Activated B cell treated with CpG ODN at 0.5 μM for 24 hours (primary cell): Measurements from ENCODE around the gene ANKRD55. TPM values are rescaled to one million over a fixed set of nuclear protein-coding genes. Genes with fewer than 3 reads are reported as not detected.
"Not testable (repeated sequence)": the region's sequence is repeated elsewhere in the genome, so short reads cannot be mapped to it uniquely, and the experiment has no call there.

Experiments
- ATAC-seq: fragments of 200-7000 bp; cut with Tn5 transposase; one replicate; pipeline ENCODE4 v1.10.0; 2021; ENCODE audit warnings: low read depth, mild to moderate bottlenecking, moderate library complexity
- CTCF ChIA-PET: fragments of 350-600 bp; sonication (Branson Sonifier 250); formaldehyde crosslinking; loops from one replicate; lab custom pipeline; 2021; ENCODE audit warnings: antibody characterized with exemption; lab: Charles Lee
- POLR2A ChIA-PET: fragments of 350-600 bp; sonication (Branson Sonifier 250); formaldehyde crosslinking; loops from one replicate; lab custom pipeline; 2021; ENCODE audit warnings: antibody characterized with exemption; lab: Charles Lee
- DNase-seq: peaks from one replicate; pipeline ENCODE4 v3.0.0; 2022
- H3K27ac Mint-ChIP-seq: one replicate; pipeline ENCODE4 v1.8.0; 2020; ENCODE audit warnings: mixed read lengths
- H3K27me3 Mint-ChIP-seq: one replicate; pipeline ENCODE4 v1.8.0; 2021; ENCODE audit warnings: mixed read lengths
- H3K36me3 Mint-ChIP-seq: one replicate; pipeline ENCODE4 v1.8.0; 2021; ENCODE audit warnings: low read depth, mixed read lengths
- H3K4me1 Mint-ChIP-seq: one replicate; pipeline ENCODE4 v1.8.0; 2021; ENCODE audit warnings: mixed read lengths
- H3K4me3 Mint-ChIP-seq: one replicate; pipeline ENCODE4 v1.8.0; 2020; ENCODE audit warnings: mild to moderate bottlenecking, mixed read lengths
- H3K9me3 Mint-ChIP-seq: one replicate; pipeline ENCODE4 v1.8.0; 2020; ENCODE audit warnings: mixed read lengths
- CTCF ChIP-seq: fragments of 200-600 bp; IDR thresholded peaks from one replicate; pipeline ENCODE4 v1.8.0; 2022; ENCODE audit warnings: antibody characterized with exemption, mild to moderate bottlenecking
- intact Hi-C: fragments of 100-400 bp; cut with micrococcal nuclease; formaldehyde crosslinking; loops from one replicate; pipeline ENCODE4 v1.15.1; 2024
- total RNA-seq: library from RNA; stranded (reverse); gene quantifications from 2 replicates; pipeline ENCODE4 v1.2.3, GENCODE V29; 2022

Gene ANKRD55
- total RNA-seq, 1 donor from 2014 or later = not detected

GRCh38 chr5:56232538-56232937, 592 bp downstream of the ANKRD55 start:
- ATAC-seq (no peak), DNase-seq (no peak)
- H3K27ac Mint-ChIP-seq = no peak overlapping the region
- POLR2A ChIA-PET = no interaction called here
- H3K27me3 Mint-ChIP-seq = peaks cover 22% of the 10 kb centered on the region
- H3K4me3 Mint-ChIP-seq = no peak overlapping the region
- no peak for TF ChIP-seq CTCF
- CTCF ChIA-PET = no interaction called here
- intact Hi-C loops = no loop called here
- H3K4me1 Mint-ChIP-seq = no peaks in the 10 kb centered on the region
- H3K36me3 Mint-ChIP-seq = no peaks in the 10 kb centered on the region
- no peaks in the 10 kb centered on the region for H3K9me3 Mint-ChIP-seq

GRCh38 chr5:56230576-56230975, 2.6 kb downstream of the ANKRD55 start:
- intact Hi-C loops = no loop called here
- CTCF ChIA-PET = no interaction called here
- Mint-ChIP-seq H3K27me3 (peaks cover 15% of the 10 kb centered on the region), H3K9me3 (no peaks in the 10 kb centered on the region), H3K4me1 (no peaks in the 10 kb centered on the region), H3K36me3 (no peaks in the 10 kb centered on the region), H3K4me3 (no peak overlapping the region), H3K27ac (no peak overlapping the region)
- POLR2A ChIA-PET = no interaction called here
- ATAC-seq (no peak), DNase-seq (no peak)
- TF ChIP-seq CTCF = no peak

GRCh38 chr5:56229111-56229510, 4.0 kb downstream of the ANKRD55 start:
- no peaks in the 10 kb centered on the region for H3K9me3 Mint-ChIP-seq
- TF ChIP-seq CTCF = no peak
- H3K27me3 Mint-ChIP-seq = peaks cover 14% of the 10 kb centered on the region
- H3K27ac Mint-ChIP-seq = no peak overlapping the region
- DNase-seq = no peak
- H3K4me3 Mint-ChIP-seq = no peak overlapping the region
- ChIA-PET POLR2A (no interaction called here), CTCF (no interaction called here)
- intact Hi-C loops = no loop called here
- no peaks in the 10 kb centered on the region for H3K4me1 Mint-ChIP-seq
- ATAC-seq = no peak
- H3K36me3 Mint-ChIP-seq = no peaks in the 10 kb centered on the region

GRCh38 chr5:56228631-56229030, 4.5 kb downstream of the ANKRD55 start:
- no peak for TF ChIP-seq CTCF
- POLR2A ChIA-PET = no interaction called here
- peaks cover 15% of the 10 kb centered on the region for H3K27me3 Mint-ChIP-seq
- DNase-seq = no peak
- ATAC-seq = no peak
- H3K4me3 Mint-ChIP-seq = no peak overlapping the region
- H3K9me3 Mint-ChIP-seq = no peaks in the 10 kb centered on the region
- intact Hi-C loops = no loop called here
- H3K36me3 Mint-ChIP-seq = no peaks in the 10 kb centered on the region
- CTCF ChIA-PET = no interaction called here
- H3K27ac Mint-ChIP-seq = no peak overlapping the region
- H3K4me1 Mint-ChIP-seq = no peaks in the 10 kb centered on the region

DNA sequence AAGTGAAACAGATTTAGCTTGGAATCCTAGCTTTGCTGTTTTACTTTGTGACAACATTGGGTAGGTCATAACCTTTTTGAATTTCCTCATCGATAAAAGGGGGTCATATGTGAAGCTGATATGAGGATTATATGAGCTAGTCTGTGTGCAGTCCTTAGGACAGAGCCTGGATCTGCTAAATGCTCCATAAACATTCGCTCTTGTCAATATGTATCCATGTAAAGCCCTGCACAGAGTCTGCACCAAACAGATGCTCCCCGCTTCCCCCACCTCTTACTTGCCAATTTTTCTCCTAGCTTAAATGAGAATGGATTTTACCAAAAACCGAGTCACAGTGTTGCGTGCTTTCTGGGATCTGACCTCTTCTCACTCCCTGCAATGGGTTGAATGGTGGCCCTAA, 5.4 kb downstream of the ANKRD55 start:
- no peak overlapping the region for H3K27ac Mint-ChIP-seq
- H3K36me3 Mint-ChIP-seq = no peaks in the 10 kb centered on the region
- DNase-seq (no peak), ATAC-seq (no peak)
- peaks cover 9% of the 10 kb centered on the region for H3K27me3 Mint-ChIP-seq
- POLR2A ChIA-PET = no interaction called here
- H3K4me1 Mint-ChIP-seq = no peaks in the 10 kb centered on the region
- TF ChIP-seq CTCF = no peak
- no peaks in the 10 kb centered on the region for H3K9me3 Mint-ChIP-seq
- CTCF ChIA-PET = no interaction called here
- intact Hi-C loops = no loop called here
- H3K4me3 Mint-ChIP-seq = no peak overlapping the region

GRCh38 chr5:56223298-56223697, 9.8 kb downstream of the ANKRD55 start:
- intact Hi-C loops, H3K4me3 Mint-ChIP-seq, DNase-seq, CTCF ChIA-PET, H3K27ac Mint-ChIP-seq, POLR2A ChIA-PET, H3K4me1 Mint-ChIP-seq, ATAC-seq, H3K36me3 Mint-ChIP-seq: not testable (repeated sequence)
- Mint-ChIP-seq H3K27me3 (peaks cover 25% of the 10 kb centered on the region), H3K9me3 (peaks cover 10% of the 10 kb centered on the region)

DNA sequence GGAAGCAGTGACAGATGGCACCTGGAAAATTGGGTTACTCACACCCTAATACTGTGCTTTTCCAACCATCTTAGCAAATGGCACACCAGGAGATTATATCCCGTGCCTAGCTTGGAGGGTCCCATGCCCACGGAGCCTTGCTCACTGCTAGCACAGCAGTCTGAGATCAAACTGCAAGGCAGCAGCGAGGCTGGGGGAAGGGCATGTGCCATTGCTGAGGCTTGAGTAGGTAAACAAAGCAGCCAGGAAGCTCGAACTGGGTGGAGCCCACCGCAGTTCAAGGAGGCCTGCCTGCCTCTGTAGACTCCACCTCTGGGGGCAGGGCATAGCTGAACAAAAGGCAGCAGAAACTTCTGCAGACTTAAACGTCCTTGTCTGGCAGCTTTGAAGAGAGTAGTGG, 11.5 kb downstream of the ANKRD55 start:
- CTCF ChIA-PET, H3K27ac Mint-ChIP-seq, H3K4me3 Mint-ChIP-seq, H3K4me1 Mint-ChIP-seq, DNase-seq, intact Hi-C loops, H3K36me3 Mint-ChIP-seq, POLR2A ChIA-PET, ATAC-seq: not testable (repeated sequence)
- peaks cover 28% of the 10 kb centered on the region for H3K27me3 Mint-ChIP-seq
- peaks cover 16% of the 10 kb centered on the region for H3K9me3 Mint-ChIP-seq
